B cell (primary cell): ENCODE measurements around the gene VIL1. TPM values are rescaled to one million over a fixed set of nuclear protein-coding genes. Genes with fewer than 3 reads are reported as not detected.

Experiments used
- ATAC-seq: fragments of 200-7000 bp; cut with Tn5 transposase; one replicate; pipeline ENCODE4 v1.10.0; 2021; ENCODE audit warnings: low read depth, mild to moderate bottlenecking, moderate number of reproducible peaks, moderate library complexity
- CTCF ChIA-PET: fragments of 350-600 bp; sonication (Branson Sonifier 250); formaldehyde crosslinking; loops from one replicate; lab custom pipeline; 2021; ENCODE audit warnings: antibody characterized with exemption, inconsistent platforms; lab: Charles Lee
- POLR2A ChIA-PET: fragments of 350-600 bp; sonication (Branson Sonifier 250); formaldehyde crosslinking; loops from one replicate; lab custom pipeline; 2021; ENCODE audit warnings: antibody characterized with exemption; lab: Charles Lee
- DNase-seq: peaks from one replicate; pipeline ENCODE4 v3.0.0; 2013
- H2AFZ ChIP-seq: 2 replicates; pipeline ENCODE4 v1.6.1; 2012; ENCODE audit warnings: mild to moderate bottlenecking, low read depth, low read length; ENCODE audit not compliant: insufficient read depth, poor library complexity, severe bottlenecking
- H3K27ac ChIP-seq, 2 donors: 1 replicate in 1 of 2; 2 replicates in 1 of 2; pipeline ENCODE4 v1.5.1; 2012 to 2013; ENCODE audit warnings: low read length in 2 of 2, mild to moderate bottlenecking in 2 of 2, moderate library complexity in 1 of 2
- H3K27me3 ChIP-seq, 4 experiments: fragments of 200-600 bp in 1 of 4; sonication (generic) in 1 of 4; replicated peaks in 1 of 4; 1 replicate in 2 of 4; 2 replicates in 2 of 4; pipeline versions ENCODE4 v1.6.1 to v1.7.0; 2013 to 2016; ENCODE audit warnings: low read length in 3 of 4, mild to moderate bottlenecking in 2 of 4, mixed read lengths in 1 of 4, moderate library complexity in 1 of 4; ENCODE audit not compliant: insufficient read depth in 4 of 4, control insufficient read depth in 3 of 4; ENCODE audit errors: control extremely low read depth in 1 of 4
- H3K36me3 ChIP-seq, 2 experiments: replicated peaks in 1 of 2; 1 replicate in 1 of 2; 2 replicates in 1 of 2; pipeline versions ENCODE4 v1.6.1 to v1.7.1; 2013; ENCODE audit warnings: low read length in 1 of 2; ENCODE audit not compliant: insufficient read depth in 2 of 2, control insufficient read depth in 1 of 2; ENCODE audit errors: control extremely low read depth in 1 of 2, extremely low read depth in 1 of 2
- H3K4me1 ChIP-seq, 2 donors: fragments of 200-600 bp in 1 of 2; sonication (generic) in 1 of 2; 1 replicate in 1 of 2; 2 replicates in 1 of 2; pipeline versions ENCODE4 v1.5.1 to v1.6.1; 2013 to 2017; ENCODE audit warnings: low read length in 2 of 2; ENCODE audit not compliant: control insufficient read depth in 2 of 2, insufficient read depth in 2 of 2
- H3K4me2 ChIP-seq: replicated peaks from 2 replicates; pipeline ENCODE3; 2012; ENCODE audit warnings: mild to moderate bottlenecking, low read depth, low read length; ENCODE audit not compliant: poor library complexity, severe bottlenecking
- H3K4me3 ChIP-seq, 5 experiments: fragments of 200-600 bp in 1 of 5; sonication (generic) in 1 of 5; 1 replicate in 3 of 5; 2 replicates in 2 of 5; pipeline versions ENCODE4 v1.5.1 to v1.7.0; 2011 to 2016; ENCODE audit warnings: low read length in 4 of 5, mild to moderate bottlenecking in 4 of 5, low read depth in 2 of 5, control low read depth in 1 of 5, moderate library complexity in 1 of 5; ENCODE audit not compliant: insufficient read depth in 1 of 5; ENCODE audit errors: control extremely low read depth in 1 of 5, extremely low read depth in 1 of 5
- H3K79me2 ChIP-seq: fragments of 200-600 bp; sonication (generic); one replicate; pipeline ENCODE4 v1.6.0; 2016; ENCODE audit warnings: low read length; ENCODE audit not compliant: control insufficient read depth, insufficient read depth
- H3K9ac ChIP-seq: fragments of 200-600 bp; sonication (generic); 2 replicates; pipeline ENCODE4 v1.6.1; 2017; ENCODE audit warnings: mild to moderate bottlenecking, low read length, moderate library complexity
- H3K9me3 ChIP-seq, 3 donors: one replicate each; pipeline versions ENCODE4 v1.6.1 to v1.7.1; 2013; ENCODE audit warnings: low read length in 2 of 3; ENCODE audit not compliant: control insufficient read depth in 2 of 3, insufficient read depth in 1 of 3; ENCODE audit errors: control extremely low read depth in 1 of 3
- H4K20me1 ChIP-seq: 2 replicates; pipeline ENCODE4 v1.6.0; 2012; ENCODE audit warnings: mild to moderate bottlenecking, low read length; ENCODE audit not compliant: insufficient read depth, control insufficient read depth, poor library complexity, severe bottlenecking
- H3K27ac Mint-ChIP-seq: one replicate; pipeline ENCODE4 v1.8.0; 2021; ENCODE audit warnings: mixed read lengths
- H3K27me3 Mint-ChIP-seq: one replicate; pipeline ENCODE4 v1.8.0; 2021; ENCODE audit warnings: mixed read lengths
- H3K4me1 Mint-ChIP-seq: one replicate; pipeline ENCODE4 v1.8.0; 2021; ENCODE audit warnings: mixed read lengths
- H3K4me3 Mint-ChIP-seq: one replicate; pipeline ENCODE4 v1.8.0; 2021; ENCODE audit warnings: mixed read lengths
- H3K9me3 Mint-ChIP-seq: one replicate; pipeline ENCODE4 v1.8.0; 2022; ENCODE audit warnings: mixed read lengths; ENCODE audit not compliant: insufficient read depth
- CTCF ChIP-seq: fragments of 200-600 bp; IDR thresholded peaks from one replicate; pipeline ENCODE4 v1.8.0; 2022; ENCODE audit warnings: antibody characterized with exemption, mild to moderate bottlenecking
- EZH2 ChIP-seq: IDR thresholded peaks from 2 replicates; pipeline ENCODE4 v1.6.1; 2012; ENCODE audit warnings: borderline replicate concordance, low read depth, mild to moderate bottlenecking, moderate library complexity, low read length; ENCODE audit not compliant: insufficient read depth, poor library complexity, severe bottlenecking
- WGBS: methylation state at CpG from one replicate; pipeline ENCODE4 v1.1.5; 2013; ENCODE audit warnings: missing lambda C conversion rate; ENCODE audit not compliant: insufficient coverage; 5-methylcytosine and 5-hydroxymethylcytosine counted together
- intact Hi-C: fragments of 100-400 bp; cut with micrococcal nuclease; formaldehyde crosslinking; loops from one replicate; pipeline ENCODE4 v1.10.0; 2022
- polyA plus RNA-seq: library from polyadenylated mRNA; depleted of rRNA; stranded (reverse); fragments of >200 nt; gene quantifications from 2 replicates; pipeline ENCODE4 v1.2.3, GENCODE V29; 2012
- total RNA-seq, 2 donors: library from RNA; stranded (reverse); fragments of 120-200 nt in 1 of 2; gene quantifications; 1 replicate in 1 of 2; 2 replicates in 1 of 2; pipeline versions ENCODE4 v1.2.3 to v1.2.4, GENCODE V29; 2013 to 2022

VIL1 gene
- total and polyA plus RNA-seq, 2 donors (not counting 1 experiment from before 2014, with no cell fraction given), result not detected

DNA sequence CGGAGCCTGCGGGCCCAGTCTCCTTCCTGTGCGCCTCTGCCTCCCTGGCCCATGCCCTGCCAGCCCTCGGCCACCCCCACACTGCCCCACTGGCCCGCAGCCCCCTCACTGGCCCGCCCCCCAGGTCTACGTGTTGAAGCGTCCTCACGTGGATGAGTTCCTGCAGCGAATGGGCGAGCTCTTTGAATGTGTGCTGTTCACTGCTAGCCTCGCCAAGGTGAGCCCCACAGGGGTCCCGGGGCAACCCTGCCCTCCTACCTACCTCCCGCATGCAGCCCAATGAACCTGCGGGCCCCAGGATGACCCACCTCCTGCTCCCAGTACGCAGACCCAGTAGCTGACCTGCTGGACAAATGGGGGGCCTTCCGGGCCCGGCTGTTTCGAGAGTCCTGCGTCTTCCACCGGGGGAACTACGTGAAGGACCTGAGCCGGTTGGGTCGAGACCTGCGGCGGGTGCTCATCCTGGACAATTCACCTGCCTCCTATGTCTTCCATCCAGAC lies 16.0 kb upstream of the VIL1 start:
- peaks cover 44 to 67% of the 10 kb centered on the region in 2 donors for H3K4me1 ChIP-seq

More for the DNA sequence above, 16.0 kb upstream of the VIL1 start:
- H3K27ac Mint-ChIP-seq, result no peak overlapping the region
- H3K4me3 Mint-ChIP-seq, result peak overlapping the region; percentile 39
- TF ChIP-seq CTCF, result no peak
- TF ChIP-seq EZH2, result no peak
- Histone ChIP-seq H2AFZ (no peak overlapping the region), H3K4me3 (no peak overlapping the region), H3K9me3 (peaks cover 0 to 3% (median 0%) of the 10 kb centered on the region in 3 donors), H3K9ac (no peak overlapping the region), H4K20me1 (peaks cover 39% of the 10 kb centered on the region), H3K27ac (no peak overlapping the region), H3K27me3 (no peaks in the 10 kb centered on the region), H3K79me2 (peaks cover 20% of the 10 kb centered on the region), H3K36me3 (peaks cover 2 to 33% of the 10 kb centered on the region in 2 experiments), H3K4me2 (no peak overlapping the region)
- H3K27me3 Mint-ChIP-seq, result no peaks in the 10 kb centered on the region
- DNase-seq (no peak), ATAC-seq (no peak)
- intact Hi-C loops, result no loop called here
- CTCF ChIA-PET, result no interaction called here
- peaks cover 61% of the 10 kb centered on the region for H3K4me1 Mint-ChIP-seq
- POLR2A ChIA-PET, result no interaction called here
- 93% methylated on average over 24 of the region's 26 CpGs for WGBS
- no peaks in the 10 kb centered on the region for H3K9me3 Mint-ChIP-seq
